Parathyroid adenoma (tissue), 2 donors: ENCODE results near the gene ABHD17B.

Experiments used
- H2AFZ ChIP-seq: fragments of 300-600 bp; sonication (generic); one replicate; pipeline ENCODE4 v1.7.0; 2017; ENCODE audit warnings: antibody characterized with exemption, mild to moderate bottlenecking
- H3K27ac ChIP-seq: fragments of 300-600 bp; sonication (generic); one replicate; pipeline ENCODE4 v1.7.0; 2017
- H3K27me3 ChIP-seq: fragments of 300-600 bp; sonication (generic); one replicate; pipeline ENCODE4 v1.7.0; 2017; ENCODE audit warnings: low read length; ENCODE audit not compliant: control insufficient read depth, insufficient read depth
- H3K36me3 ChIP-seq: fragments of 300-600 bp; sonication (generic); one replicate; pipeline ENCODE4 v1.7.0; 2017; ENCODE audit warnings: low read length; ENCODE audit not compliant: control insufficient read depth, insufficient read depth
- H3K4me1 ChIP-seq: fragments of 300-600 bp; sonication (generic); one replicate; pipeline ENCODE4 v1.7.0; 2017; ENCODE audit warnings: control low read depth
- H3K4me2 ChIP-seq: fragments of 300-600 bp; sonication (generic); one replicate; pipeline ENCODE4 v1.7.0; 2017; ENCODE audit warnings: low read length
- H3K4me3 ChIP-seq: fragments of 300-600 bp; sonication (generic); one replicate; pipeline ENCODE4 v1.7.0; 2017; ENCODE audit warnings: low read depth, low read length
- H3K79me2 ChIP-seq: fragments of 300-600 bp; sonication (generic); one replicate; pipeline ENCODE4 v1.7.0; 2017; ENCODE audit warnings: control low read depth
- H3K9ac ChIP-seq: fragments of 300-600 bp; sonication (generic); one replicate; pipeline ENCODE4 v1.7.0; 2017; ENCODE audit warnings: mild to moderate bottlenecking
- H3K9me3 ChIP-seq: fragments of 300-600 bp; sonication (generic); one replicate; pipeline ENCODE4 v1.7.0; 2017; ENCODE audit warnings: low read length; ENCODE audit not compliant: control insufficient read depth
- TF ChIP-seq, protein P1 (sequence below): fragments of 300-600 bp; sonication (generic); IDR thresholded peaks from one replicate; pipeline ENCODE4 v1.7.0; 2017; ENCODE audit warnings: antibody characterized with exemption, mild to moderate bottlenecking
- donor health status: primary hyperparathyroidism.

The ABHD17B gene

DNA sequence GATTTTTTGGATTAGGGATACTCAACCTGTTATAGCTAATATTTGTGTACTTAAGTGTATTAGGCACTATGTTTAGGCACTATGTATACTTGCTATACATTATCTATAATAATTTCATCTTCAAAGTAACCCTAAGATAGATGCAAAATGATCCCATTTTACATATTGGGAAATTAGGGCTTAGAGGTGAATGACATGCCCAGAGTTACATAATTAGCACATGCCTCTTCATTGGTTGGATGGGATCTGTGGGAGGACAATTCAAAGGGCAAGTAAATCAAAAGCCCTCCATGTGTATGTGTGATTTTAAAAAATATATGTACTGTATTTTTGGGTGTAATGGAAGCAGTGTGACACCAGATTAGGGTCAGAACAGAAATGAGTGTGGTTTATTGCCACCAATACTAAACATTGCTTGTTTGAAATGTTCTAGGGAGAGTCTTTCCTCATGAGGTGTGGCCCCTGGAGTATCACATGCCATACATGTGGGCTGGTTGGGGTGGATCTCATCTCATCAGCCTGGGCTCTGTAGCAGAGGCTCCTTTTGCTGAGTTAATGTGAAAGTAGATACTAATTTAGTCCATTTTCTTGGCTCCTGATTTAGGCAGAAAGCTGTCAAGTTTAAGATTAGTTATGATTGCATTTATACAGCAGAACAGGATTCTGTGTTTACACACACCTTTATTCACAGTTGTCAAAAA is 6.0 kb upstream of the ABHD17B start:
- H3K27me3 ChIP-seq, result no peaks in the 10 kb centered on the region
- no peaks in the 10 kb centered on the region for H3K9me3 ChIP-seq
- no peak overlapping the region for H3K4me2 ChIP-seq
- H3K4me1 ChIP-seq, result no peaks in the 10 kb centered on the region
- H3K79me2 ChIP-seq, result peaks cover 3% of the 10 kb centered on the region
- H3K4me3 ChIP-seq, result no peak overlapping the region
- no peaks in the 10 kb centered on the region for H3K36me3 ChIP-seq
- no peak overlapping the region for H3K27ac ChIP-seq
- TF ChIP-seq, protein P1, sequence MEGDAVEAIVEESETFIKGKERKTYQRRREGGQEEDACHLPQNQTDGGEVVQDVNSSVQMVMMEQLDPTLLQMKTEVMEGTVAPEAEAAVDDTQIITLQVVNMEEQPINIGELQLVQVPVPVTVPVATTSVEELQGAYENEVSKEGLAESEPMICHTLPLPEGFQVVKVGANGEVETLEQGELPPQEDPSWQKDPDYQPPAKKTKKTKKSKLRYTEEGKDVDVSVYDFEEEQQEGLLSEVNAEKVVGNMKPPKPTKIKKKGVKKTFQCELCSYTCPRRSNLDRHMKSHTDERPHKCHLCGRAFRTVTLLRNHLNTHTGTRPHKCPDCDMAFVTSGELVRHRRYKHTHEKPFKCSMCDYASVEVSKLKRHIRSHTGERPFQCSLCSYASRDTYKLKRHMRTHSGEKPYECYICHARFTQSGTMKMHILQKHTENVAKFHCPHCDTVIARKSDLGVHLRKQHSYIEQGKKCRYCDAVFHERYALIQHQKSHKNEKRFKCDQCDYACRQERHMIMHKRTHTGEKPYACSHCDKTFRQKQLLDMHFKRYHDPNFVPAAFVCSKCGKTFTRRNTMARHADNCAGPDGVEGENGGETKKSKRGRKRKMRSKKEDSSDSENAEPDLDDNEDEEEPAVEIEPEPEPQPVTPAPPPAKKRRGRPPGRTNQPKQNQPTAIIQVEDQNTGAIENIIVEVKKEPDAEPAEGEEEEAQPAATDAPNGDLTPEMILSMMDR, result no peak
- no peak overlapping the region for H2AFZ ChIP-seq
- H3K9ac ChIP-seq, result no peak overlapping the region

DNA sequence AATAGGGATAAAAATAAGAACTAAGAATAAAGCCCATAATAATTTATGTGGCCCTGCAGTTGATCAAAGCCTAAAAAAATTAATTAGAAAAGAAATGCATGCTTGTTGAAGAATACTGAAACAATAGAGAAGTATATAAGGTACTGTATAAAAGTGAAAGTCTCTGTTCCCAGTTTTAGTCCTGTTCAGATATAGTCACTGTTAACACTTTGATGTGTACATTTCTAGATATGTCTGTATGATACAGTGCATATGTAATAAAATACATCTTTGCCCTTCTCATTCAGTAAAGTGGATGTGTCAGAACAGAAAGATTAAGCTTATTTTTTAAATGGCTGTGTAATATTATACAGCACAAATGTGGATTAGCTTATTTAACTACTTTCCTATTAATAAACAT is 4.5 kb upstream of the ABHD17B start:
- Histone ChIP-seq H3K4me1 (no peaks in the 10 kb centered on the region), H3K4me2 (no peak overlapping the region), H3K79me2 (peaks cover 5% of the 10 kb centered on the region), H3K4me3 (no peak overlapping the region), H3K9me3 (no peaks in the 10 kb centered on the region), H3K27ac (no peak overlapping the region), H2AFZ (no peak overlapping the region), H3K27me3 (no peaks in the 10 kb centered on the region), H3K9ac (no peak overlapping the region), H3K36me3 (no peaks in the 10 kb centered on the region)
- TF ChIP-seq, protein P1, result no peak

DNA sequence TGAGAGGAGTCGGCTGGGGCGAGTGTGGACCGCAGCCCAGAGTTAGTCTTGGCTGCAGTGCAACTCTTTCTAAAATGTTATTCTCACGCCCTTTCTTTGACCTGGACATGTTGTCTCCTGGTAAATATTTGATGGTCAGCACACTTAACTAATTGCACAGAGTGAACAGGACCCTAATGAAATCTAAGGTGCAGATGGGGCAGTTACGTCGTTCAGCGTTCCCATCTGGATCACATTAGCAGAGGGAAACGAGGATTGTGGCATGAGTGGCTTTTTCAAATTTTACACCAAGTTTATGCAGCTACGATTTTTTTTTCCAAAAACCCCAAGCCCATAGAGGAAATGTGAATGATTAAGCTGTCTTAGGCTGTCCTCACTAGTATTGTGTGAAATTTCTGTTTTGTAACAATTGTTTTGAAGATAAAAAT is 929 bp upstream of the ABHD17B start:
- Histone ChIP-seq H3K4me1 (peaks cover 6% of the 10 kb centered on the region), H3K4me3 (peak overlapping the region; percentile 89), H3K9ac (peak overlapping the region; percentile 37), H2AFZ (peak overlapping the region; percentile 86), H3K4me2 (peak overlapping the region; percentile 93), H3K27me3 (no peaks in the 10 kb centered on the region), H3K27ac (peak overlapping the region; percentile 88), H3K9me3 (no peaks in the 10 kb centered on the region), H3K36me3 (no peaks in the 10 kb centered on the region), H3K79me2 (peaks cover 14% of the 10 kb centered on the region)
- TF ChIP-seq, protein P1, result no peak

DNA sequence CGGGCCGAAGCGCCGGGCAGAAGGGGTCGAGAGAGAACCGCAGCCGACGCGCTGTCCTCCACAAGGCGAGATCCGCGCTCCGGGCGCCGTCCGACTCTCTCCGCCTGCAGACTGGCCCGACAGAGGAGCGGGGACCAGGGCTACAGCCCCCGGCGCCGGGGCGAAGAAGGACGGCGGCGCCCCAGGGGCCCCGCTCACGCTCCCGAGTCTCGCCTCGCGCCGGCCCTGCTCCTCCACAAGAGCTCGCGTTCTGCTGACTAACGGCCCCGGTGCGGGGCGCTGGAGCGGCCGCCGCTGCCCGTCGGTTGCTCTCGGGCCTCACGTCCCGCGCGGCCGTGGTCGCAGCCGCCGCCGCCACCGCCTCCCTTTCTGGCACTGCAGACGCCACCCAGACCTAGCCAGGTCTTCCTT is 338 bp downstream of the ABHD17B start:
- H3K36me3 ChIP-seq, result no peaks in the 10 kb centered on the region
- peak overlapping the region; percentile 86 for H2AFZ ChIP-seq
- H3K4me3 ChIP-seq, result peak overlapping the region; percentile 89
- peaks cover 23% of the 10 kb centered on the region for H3K79me2 ChIP-seq
- H3K27me3 ChIP-seq, result no peaks in the 10 kb centered on the region
- H3K4me2 ChIP-seq, result peak overlapping the region; percentile 71
- no peaks in the 10 kb centered on the region for H3K9me3 ChIP-seq
- peak overlapping the region; percentile 88 for H3K27ac ChIP-seq
- TF ChIP-seq, protein P1, result no peak
- peaks cover 6% of the 10 kb centered on the region for H3K4me1 ChIP-seq
- H3K9ac ChIP-seq, result peak overlapping the region; percentile 76
